Kidney epithelial cell (primary cell): ENCODE measurements around the gene FAM114A2. TPM values are rescaled to one million over a fixed set of nuclear protein-coding genes. Genes with fewer than 3 reads are reported as not detected.
A peak's percentile ranks its signal among the peaks of the same experiment; 100 is the strongest.

Experiments used
- DNase-seq: peaks from one replicate; pipeline ENCODE4 v3.0.0-alpha.2; 2010; ENCODE audit warnings: low read depth
- H3K27me3 ChIP-seq: 2 replicates; pipeline ENCODE4 v1.6.0; 2011; ENCODE audit warnings: low read length; ENCODE audit not compliant: control insufficient read depth, insufficient read depth
- H3K36me3 ChIP-seq: 2 replicates; pipeline ENCODE4 v1.5.1; 2011; ENCODE audit warnings: low read length; ENCODE audit not compliant: control insufficient read depth, insufficient read depth
- H3K4me3 ChIP-seq: 2 replicates; pipeline ENCODE4 v1.5.1; 2011; ENCODE audit warnings: low read depth, mild to moderate bottlenecking, control low read depth, low read length
- total RNA-seq: library from RNA; depleted of rRNA; stranded (reverse); fragments of >200 nt; gene quantifications from 2 replicates; pipeline ENCODE4 v1.2.3, GENCODE V29; 2015
- TF ChIP-seq, protein P1 (sequence below): IDR thresholded peaks from 2 replicates; pipeline ENCODE4 v1.5.1; 2011; ENCODE audit warnings: mild to moderate bottlenecking, moderate library complexity, low read length, control low read depth, inconsistent platforms; ENCODE audit not compliant: insufficient read depth, poor library complexity, severe bottlenecking

Gene FAM114A2
- total RNA-seq, 1 donor from 2014 or later: 14.5 TPM

DNA sequence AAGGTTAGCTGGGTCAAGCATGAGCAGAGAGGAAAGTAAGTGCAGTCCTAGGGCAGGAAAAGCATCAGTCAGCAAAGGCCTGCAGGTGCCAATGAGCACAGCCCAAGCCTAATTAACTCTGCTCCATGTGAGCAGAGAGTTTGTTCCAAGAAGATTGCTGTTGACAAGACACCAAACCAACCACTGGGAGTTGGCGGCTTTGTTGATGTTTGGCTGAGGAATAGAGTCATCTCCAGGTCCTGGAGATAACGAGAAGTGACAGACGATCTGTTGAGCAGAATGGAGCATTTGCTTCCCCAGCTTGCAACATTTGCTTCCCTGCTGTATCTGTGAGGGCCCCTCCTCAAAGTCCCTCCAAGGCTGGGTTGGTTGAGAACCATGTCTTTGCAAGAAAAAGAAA is 68.2 kb downstream of the FAM114A2 start:
- Histone ChIP-seq H3K4me3 (no peak overlapping the region), H3K27me3 (peaks cover 5% of the 10 kb centered on the region), H3K36me3 (no peaks in the 10 kb centered on the region)
- DNase-seq: no peak
- TF ChIP-seq, protein P1, sequence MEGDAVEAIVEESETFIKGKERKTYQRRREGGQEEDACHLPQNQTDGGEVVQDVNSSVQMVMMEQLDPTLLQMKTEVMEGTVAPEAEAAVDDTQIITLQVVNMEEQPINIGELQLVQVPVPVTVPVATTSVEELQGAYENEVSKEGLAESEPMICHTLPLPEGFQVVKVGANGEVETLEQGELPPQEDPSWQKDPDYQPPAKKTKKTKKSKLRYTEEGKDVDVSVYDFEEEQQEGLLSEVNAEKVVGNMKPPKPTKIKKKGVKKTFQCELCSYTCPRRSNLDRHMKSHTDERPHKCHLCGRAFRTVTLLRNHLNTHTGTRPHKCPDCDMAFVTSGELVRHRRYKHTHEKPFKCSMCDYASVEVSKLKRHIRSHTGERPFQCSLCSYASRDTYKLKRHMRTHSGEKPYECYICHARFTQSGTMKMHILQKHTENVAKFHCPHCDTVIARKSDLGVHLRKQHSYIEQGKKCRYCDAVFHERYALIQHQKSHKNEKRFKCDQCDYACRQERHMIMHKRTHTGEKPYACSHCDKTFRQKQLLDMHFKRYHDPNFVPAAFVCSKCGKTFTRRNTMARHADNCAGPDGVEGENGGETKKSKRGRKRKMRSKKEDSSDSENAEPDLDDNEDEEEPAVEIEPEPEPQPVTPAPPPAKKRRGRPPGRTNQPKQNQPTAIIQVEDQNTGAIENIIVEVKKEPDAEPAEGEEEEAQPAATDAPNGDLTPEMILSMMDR: no peak

- DNase-seq: no peak
- H3K4me3 ChIP-seq: no peak overlapping the region
- no peaks in the 10 kb centered on the region for H3K36me3 ChIP-seq
- peaks cover 5% of the 10 kb centered on the region for H3K27me3 ChIP-seq
- TF ChIP-seq, protein P1: no peak
Measured at GRCh38 chr5:153969563-153969895, 69.2 kb downstream of the FAM114A2 start.

GRCh38 chr5:153968761-153969562 is 69.7 kb downstream of the FAM114A2 start:
- DNase-seq: no peak
- Histone ChIP-seq H3K27me3 (peaks cover 5% of the 10 kb centered on the region), H3K36me3 (no peaks in the 10 kb centered on the region), H3K4me3 (no peak overlapping the region)
- TF ChIP-seq, protein P1: no peak

DNA sequence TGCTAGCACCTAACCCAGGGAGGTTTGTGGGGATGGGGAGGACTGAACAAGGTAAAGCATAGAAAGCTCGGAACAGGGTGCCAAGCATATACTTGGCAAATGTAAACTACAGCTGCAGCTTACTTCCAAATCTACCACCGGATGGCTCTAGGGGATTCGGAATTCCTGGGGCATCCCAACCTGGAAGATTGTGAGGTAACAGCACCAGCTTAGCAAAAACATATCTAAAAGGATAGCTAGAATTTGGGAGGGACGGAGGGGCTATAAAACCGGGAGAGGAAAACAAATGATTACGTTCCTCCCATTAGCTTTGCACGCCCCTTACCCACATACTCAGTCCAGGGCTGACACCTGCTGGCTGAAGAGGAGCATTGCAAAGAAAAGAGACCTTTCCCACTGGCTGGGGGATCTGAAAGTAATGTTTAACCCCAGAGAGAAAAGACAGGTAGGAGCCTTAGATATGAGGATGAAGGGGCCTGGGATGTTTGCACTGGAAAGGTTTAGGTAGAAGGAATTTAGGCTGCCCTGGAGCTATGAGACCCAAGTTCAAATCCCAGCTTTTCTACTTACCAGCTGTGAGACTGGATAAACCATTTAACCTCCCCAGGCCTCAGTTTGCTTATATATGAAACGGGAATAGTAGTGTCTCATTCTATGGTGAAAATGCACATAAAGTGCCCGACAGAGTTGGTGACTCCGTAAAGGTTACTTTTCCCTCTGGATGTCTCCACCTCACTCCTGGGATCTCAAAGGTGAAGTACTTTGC is 73.6 kb downstream of the FAM114A2 start:
- no peak overlapping the region for H3K4me3 ChIP-seq
- no peaks in the 10 kb centered on the region for H3K36me3 ChIP-seq
- peaks cover 5% of the 10 kb centered on the region for H3K27me3 ChIP-seq
- no peak for DNase-seq
- TF ChIP-seq, protein P1: peak; percentile 94

GRCh38 chr5:153964191-153964879 is 74.4 kb downstream of the FAM114A2 start:
- H3K27me3 ChIP-seq: peaks cover 5% of the 10 kb centered on the region

More at GRCh38 chr5:153964191-153964879, 74.4 kb downstream of the FAM114A2 start:
- TF ChIP-seq, protein P1: no peak
- Histone ChIP-seq H3K36me3 (no peaks in the 10 kb centered on the region), H3K4me3 (no peak overlapping the region)
- no peak for DNase-seq
